ENCODE results near the gene PLEKHN1.

PLEKHN1 gene

DNA sequence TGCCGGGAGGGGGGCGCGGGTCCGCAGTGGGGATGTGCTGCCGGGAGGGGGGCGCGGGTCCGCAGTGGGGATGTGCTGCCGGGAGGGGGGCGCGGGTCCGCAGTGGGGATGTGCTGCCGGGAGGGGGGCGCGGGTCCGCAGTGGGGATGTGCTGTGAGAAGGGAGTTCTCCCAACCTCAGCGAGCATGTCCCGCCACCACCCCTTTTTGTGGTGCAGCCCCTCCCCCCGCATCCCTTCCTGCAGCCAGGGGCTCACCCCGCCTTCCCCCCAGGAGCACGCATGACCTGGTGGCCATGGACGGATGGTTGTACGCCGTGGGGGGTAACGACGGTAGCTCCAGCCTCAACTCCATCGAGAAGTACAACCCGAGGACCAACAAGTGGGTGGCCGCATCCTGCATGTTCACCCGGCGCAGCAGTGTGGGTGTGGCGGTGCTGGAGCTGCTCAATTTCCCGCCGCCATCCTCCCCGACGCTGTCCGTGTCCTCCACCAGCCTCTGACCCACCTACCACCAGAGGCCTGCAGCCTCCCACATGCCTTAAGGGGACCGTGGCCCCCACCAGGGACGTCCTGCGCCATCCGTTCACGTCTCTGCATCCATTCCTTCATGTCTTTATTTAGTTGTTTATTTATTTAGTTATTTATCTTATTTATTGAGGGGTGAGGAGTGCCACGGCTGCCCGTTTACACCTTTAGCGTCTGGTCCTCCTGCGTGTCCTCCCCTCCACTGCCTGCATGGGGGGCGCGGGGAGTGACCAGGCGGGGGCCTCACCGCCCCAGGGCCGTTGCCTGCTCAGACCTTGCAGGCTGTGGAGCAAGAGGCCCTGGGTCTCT, 1.4 kb upstream of the PLEKHN1 start:
- Histone ChIP-seq H3K27me3 (peaks cover 12% of the 10 kb centered on the region; the same call in 1 of the 2 replicates), H3K36me3 (peaks cover 31% of the 10 kb centered on the region), H3K4me3 (no peak overlapping the region), H3K4me1 (peaks cover 34% of the 10 kb centered on the region), H3K4me2 (no peak overlapping the region), H4K20me1 (peaks cover 15% of the 10 kb centered on the region), H3K9me3 (no peaks in the 10 kb centered on the region), H3K9ac (no peak overlapping the region), H3K27ac (no peak overlapping the region)
- no peak for TF ChIP-seq Cebpa-rat (IDR thresholded peaks at IDR 0.05)

DNA sequence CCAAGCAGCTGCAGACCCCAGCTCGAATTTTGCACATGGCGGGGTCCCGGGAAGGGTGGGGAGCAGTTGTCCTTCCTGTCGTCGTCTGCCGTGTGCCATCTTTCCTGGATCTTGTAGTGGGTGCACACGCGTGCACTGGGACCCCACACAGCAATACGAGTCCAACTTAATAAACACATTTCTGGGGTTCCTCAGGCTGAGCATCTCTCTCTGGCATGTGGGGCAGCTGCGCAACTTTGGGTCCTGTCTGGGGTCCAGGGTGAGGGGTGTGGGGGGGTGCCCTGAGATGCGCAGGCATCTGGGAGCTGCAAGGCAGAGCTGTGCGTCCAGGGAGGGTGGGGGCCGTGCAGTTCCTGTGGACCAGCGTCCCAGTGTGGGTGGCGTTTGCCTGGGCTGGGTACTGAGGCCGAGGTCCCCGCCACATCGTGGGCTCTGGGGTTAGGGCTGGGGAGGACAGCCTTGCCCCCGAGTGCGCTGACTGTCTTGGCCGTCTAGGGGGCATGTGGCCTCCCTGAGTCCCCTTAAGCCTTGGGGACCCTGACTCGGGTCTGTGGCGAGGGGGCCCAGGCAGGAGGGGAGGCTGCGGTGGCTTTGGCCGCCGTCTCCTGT, 652 bp upstream of the PLEKHN1 start:
- Histone ChIP-seq H3K27ac (no peak overlapping the region), H3K36me3 (peaks cover 31% of the 10 kb centered on the region), H3K4me1 (peaks cover 31% of the 10 kb centered on the region), H4K20me1 (peaks cover 15% of the 10 kb centered on the region), H3K4me2 (peak overlapping the region; percentile 97), H3K27me3 (peaks cover 19% of the 10 kb centered on the region), H3K4me3 (no peak overlapping the region), H3K9ac (no peak overlapping the region), H3K9me3 (no peaks in the 10 kb centered on the region)
- TF ChIP-seq Cebpa-rat (IDR thresholded peaks at IDR 0.05) = no peak

DNA sequence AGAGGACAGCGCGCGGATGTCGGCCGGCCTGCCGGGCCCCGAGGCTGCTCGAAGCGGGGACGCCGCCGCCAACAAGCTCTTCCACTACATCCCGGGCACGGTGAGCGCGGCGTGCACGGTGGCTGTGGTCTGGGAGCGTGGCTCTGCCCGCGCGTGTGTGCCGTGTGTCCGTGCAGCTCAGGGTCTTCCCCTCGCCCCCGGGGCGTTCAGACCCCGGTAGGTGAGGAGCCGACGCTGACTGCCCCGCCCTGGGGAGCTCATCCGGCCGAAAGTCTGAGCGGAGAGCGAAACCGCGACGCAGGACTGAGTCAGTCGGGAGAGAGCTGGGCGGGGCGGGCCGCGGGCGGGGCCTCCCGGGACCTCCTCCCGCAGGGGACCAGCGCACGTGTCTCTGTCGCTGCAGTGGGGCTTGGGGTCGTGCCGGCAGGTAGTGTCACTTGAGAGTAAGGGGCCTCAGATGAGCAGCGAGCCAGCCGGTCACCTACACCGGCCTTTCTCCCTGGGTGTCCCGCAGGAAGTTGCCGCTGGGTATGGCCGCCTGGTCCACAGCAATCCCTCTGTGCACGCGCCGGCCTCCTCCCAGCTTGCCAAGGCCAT, 520 bp downstream of the PLEKHN1 start:
- H3K9ac ChIP-seq = peak overlapping the region; percentile 56
- H3K4me1 ChIP-seq = peaks cover 23% of the 10 kb centered on the region
- peak overlapping the region; percentile 97 for H3K4me2 ChIP-seq
- H3K36me3 ChIP-seq = peaks cover 31% of the 10 kb centered on the region
- peaks cover 30% of the 10 kb centered on the region for H3K27me3 ChIP-seq
- H4K20me1 ChIP-seq = peaks cover 8% of the 10 kb centered on the region; the same call in 1 of the 2 replicates
- TF ChIP-seq Cebpa-rat (IDR thresholded peaks at IDR 0.05) = no peak
- no peak overlapping the region for H3K27ac ChIP-seq
- H3K4me3 ChIP-seq = peak overlapping the region; percentile 68
- no peaks in the 10 kb centered on the region for H3K9me3 ChIP-seq

DNA sequence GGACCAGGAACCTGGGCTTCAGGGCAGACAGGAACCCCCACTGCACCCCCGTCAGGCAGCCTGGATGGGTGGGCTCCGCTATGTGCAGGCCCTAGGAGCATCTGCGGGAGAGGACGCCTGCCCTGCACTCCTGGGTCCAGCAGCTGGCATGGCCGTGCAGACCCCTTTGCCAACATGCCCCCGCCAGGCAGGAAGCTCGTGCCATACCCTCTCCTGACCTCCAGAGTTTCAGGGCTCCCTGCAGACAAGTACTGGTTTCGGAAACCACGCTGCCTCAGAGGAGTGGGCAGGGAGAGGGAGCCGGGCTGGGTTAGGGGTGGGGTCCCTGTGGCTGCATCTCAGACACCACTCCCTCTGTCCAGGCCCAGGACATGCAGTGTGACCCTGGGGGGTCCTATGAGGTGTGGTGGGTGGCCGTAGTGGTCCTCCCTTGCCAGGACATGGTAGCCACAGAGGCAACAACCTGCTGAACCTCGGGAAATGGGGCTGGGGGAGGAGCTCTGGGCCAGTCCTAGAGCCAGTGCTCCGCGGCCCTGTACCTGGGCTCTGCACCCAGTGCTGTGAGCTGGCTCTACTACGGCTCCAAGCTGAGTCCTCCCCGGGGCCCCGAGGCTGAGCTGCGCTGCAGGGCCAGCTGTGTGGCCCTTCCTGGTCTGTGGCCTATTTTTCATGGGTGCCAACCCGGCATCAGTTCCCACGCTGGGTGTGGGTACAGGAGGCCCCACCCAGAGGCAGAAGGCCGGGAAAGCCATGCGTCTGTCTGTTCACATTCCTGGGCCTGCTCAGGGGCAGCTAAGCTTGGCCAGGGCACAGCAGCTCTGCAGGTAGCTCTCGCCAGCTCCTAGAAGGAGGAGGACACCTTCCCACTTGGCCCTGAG, 1.4 kb downstream of the PLEKHN1 start:
- H3K27me3 ChIP-seq = peaks cover 37% of the 10 kb centered on the region
- H4K20me1 ChIP-seq = peaks cover 8% of the 10 kb centered on the region; the same call in 1 of the 2 replicates
- no peak overlapping the region for H3K4me3 ChIP-seq
- H3K4me1 ChIP-seq = peaks cover 23% of the 10 kb centered on the region
- no peak overlapping the region for H3K9ac ChIP-seq
- H3K27ac ChIP-seq = no peak overlapping the region
- peak overlapping the region; percentile 97 for H3K4me2 ChIP-seq
- peaks cover 25% of the 10 kb centered on the region for H3K36me3 ChIP-seq
- H3K9me3 ChIP-seq = no peaks in the 10 kb centered on the region
- TF ChIP-seq Cebpa-rat (IDR thresholded peaks at IDR 0.05) = no peak

DNA sequence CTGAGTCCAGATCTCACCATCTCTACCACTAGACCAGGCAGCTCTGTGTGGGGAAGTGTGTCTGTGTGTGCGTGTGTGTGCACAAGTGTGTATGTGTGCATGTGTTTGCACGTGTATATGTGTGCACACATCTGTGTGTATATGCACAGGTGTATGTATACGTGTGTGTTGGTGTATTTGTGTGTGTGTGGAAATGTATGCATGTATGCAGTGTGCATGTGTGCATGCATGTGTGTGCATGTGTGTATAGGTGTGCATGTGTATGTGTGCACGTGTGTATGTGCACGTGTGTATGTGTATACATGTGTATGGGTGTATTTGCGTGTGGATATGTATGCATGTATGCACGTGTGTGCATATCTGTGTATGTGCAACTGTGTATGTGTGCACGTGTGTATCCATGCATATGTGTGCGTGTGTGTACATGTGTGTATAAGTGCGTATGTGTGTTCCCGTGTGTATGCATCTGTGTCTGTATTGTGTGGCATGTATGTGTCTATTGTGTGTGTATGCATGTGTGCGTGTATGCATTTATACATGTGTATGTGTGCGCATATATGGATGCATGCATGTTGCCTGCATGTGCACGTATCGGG, 3.1 kb downstream of the PLEKHN1 start:
- peaks cover 53% of the 10 kb centered on the region for H3K27me3 ChIP-seq
- no peak overlapping the region for H3K9ac ChIP-seq
- peaks cover 9% of the 10 kb centered on the region for H3K36me3 ChIP-seq
- H4K20me1 ChIP-seq = peaks cover 8% of the 10 kb centered on the region; the same call in 1 of the 2 replicates
- no peak overlapping the region for H3K27ac ChIP-seq
- H3K4me1 ChIP-seq = peaks cover 23% of the 10 kb centered on the region
- TF ChIP-seq Cebpa-rat (IDR thresholded peaks at IDR 0.05) = no peak
- no peaks in the 10 kb centered on the region for H3K9me3 ChIP-seq
- no peak overlapping the region for H3K4me2 ChIP-seq
- H3K4me3 ChIP-seq = no peak overlapping the region

DNA sequence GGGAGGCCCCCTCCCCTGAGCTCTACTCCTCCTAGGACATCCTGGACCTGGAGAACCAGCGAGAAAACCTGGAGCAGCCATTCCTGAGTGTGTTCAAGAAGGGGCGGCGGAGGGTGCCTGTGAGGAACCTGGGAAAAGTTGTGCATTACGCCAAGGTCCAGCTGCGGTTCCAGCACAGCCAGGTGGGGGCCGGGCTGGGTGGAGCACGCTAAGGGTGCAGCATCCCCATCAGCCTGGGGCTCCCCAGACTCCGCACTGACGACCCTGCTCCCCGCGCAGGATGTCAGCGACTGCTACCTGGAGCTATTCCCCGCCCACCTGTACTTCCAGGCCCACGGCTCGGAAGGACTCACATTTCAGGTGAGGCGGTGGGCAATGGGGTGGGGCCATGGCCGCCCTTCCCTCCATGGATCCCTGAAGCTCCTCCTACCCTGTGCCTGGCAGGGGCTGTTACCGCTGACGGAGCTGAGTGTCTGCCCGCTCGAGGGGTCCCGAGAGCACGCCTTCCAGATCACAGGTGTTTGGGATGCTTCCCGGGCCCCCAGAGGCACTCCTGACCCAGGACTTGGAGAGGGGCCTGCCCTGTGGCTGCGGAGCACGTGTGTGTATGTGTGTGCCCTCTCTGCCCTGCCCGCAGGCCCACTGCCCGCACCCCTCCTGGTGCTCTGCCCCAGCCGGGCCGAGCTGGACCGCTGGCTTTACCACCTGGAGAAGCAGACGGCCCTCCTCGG, 4.1 kb downstream of the PLEKHN1 start:
- TF ChIP-seq Cebpa-rat (IDR thresholded peaks at IDR 0.05) = no peak
- Histone ChIP-seq H3K4me3 (no peak overlapping the region), H3K27me3 (peaks cover 62% of the 10 kb centered on the region), H3K9me3 (no peaks in the 10 kb centered on the region), H3K4me2 (no peak overlapping the region), H3K36me3 (peaks cover 3% of the 10 kb centered on the region), H4K20me1 (peaks cover 8% of the 10 kb centered on the region; the same call in 1 of the 2 replicates), H3K9ac (no peak overlapping the region), H3K4me1 (peaks cover 26% of the 10 kb centered on the region), H3K27ac (no peak overlapping the region)

DNA sequence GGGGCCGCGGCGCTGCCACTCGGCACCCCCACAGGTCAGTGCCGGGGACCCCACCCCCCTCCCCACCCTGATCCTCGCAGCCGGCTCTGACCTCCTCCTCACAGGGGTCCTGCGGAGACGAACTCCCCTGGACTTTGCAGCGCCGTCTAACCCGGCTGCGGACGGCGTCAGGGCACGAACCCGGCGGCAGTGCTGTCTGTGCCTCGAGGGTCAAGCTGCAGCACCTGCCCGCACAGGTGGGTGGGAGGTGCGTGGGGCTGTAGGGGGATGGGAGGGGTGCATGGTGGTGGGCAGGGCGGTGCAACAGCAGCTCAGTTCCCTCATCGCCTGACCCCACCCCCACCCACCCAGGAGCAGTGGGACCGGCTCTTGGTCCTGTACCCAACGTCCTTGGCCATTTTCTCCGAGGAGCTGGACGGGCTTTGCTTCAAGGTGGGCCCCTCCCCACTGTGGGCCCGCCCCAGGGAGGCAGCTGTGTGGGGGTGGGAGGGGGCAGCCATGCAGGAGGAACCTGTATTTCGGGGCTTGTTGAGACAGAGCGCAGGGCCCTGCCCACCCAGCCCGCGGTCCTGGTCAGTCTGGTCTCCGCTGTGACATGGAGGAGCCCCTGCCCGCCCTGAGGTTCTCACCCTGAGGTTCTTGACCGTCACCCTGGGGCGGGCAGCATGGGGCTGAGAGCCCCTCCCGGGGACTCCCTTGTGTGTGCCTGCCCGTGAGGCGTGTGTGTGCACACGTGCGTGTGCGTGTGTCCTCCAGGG, 4.9 kb downstream of the PLEKHN1 start:
- Histone ChIP-seq H3K9me3 (no peaks in the 10 kb centered on the region), H3K36me3 (no peaks in the 10 kb centered on the region), H3K4me3 (no peak overlapping the region), H3K4me2 (no peak overlapping the region), H3K9ac (no peak overlapping the region), H4K20me1 (peaks cover 2% of the 10 kb centered on the region; the same call in 1 of the 2 replicates), H3K27ac (no peak overlapping the region), H3K4me1 (peaks cover 29% of the 10 kb centered on the region), H3K27me3 (peaks cover 63% of the 10 kb centered on the region)
- no peak for TF ChIP-seq Cebpa-rat (IDR thresholded peaks at IDR 0.05)

Measured in BLaER1 (cell line).